Neural cell (in vitro differentiated cells): ENCODE measurements around the gene TCTA. TPM values are rescaled to one million over a fixed set of nuclear protein-coding genes. Genes with fewer than 3 reads are reported as not detected.

ENCODE experiments used
- H2AFZ ChIP-seq: fragments of 200-600, 300-800 bp; sonication (generic), shearing (Covaris generic); 2 replicates; pipeline ENCODE4 v1.6.0; 2014; ENCODE audit warnings: low read depth, mild to moderate bottlenecking, antibody characterized with exemption, low read length, moderate library complexity
- H3F3A ChIP-seq: fragments of 200-600 bp; shearing (Covaris generic); 2 replicates; pipeline ENCODE4 v1.6.1; 2016; ENCODE audit warnings: mild to moderate bottlenecking, moderate library complexity, mixed read lengths, antibody characterized with exemption, low read length; ENCODE audit not compliant: insufficient read depth, poor library complexity, severe bottlenecking
- H3K27ac ChIP-seq: fragments of 200-600, 300-800 bp; sonication (generic), shearing (Covaris generic); 2 replicates; pipeline ENCODE4 v1.5.1; 2014; ENCODE audit warnings: mild to moderate bottlenecking, low read length, moderate library complexity
- H3K27me3 ChIP-seq: fragments of 300-800, 200-600 bp; sonication (generic), shearing (Covaris generic); 2 replicates; pipeline ENCODE4 v1.6.0; 2014; ENCODE audit warnings: mild to moderate bottlenecking, low read depth, low read length, moderate library complexity; ENCODE audit not compliant: insufficient read depth
- H3K36me3 ChIP-seq: fragments of 300-800, 200-600 bp; sonication (generic), shearing (Covaris generic); 2 replicates; pipeline ENCODE4 v1.5.1; 2014; ENCODE audit warnings: mild to moderate bottlenecking, antibody characterized with exemption, low read length, moderate library complexity; ENCODE audit not compliant: insufficient read depth
- H3K4me2 ChIP-seq: fragments of 300-800, 200-600 bp; sonication (generic), shearing (Covaris generic); 2 replicates; pipeline ENCODE4 v1.6.0; 2014; ENCODE audit warnings: mild to moderate bottlenecking, low read length
- H3K4me3 ChIP-seq: fragments of 300-800, 200-600 bp; sonication (generic), shearing (Covaris generic); 2 replicates; pipeline ENCODE4 v1.5.1; 2014; ENCODE audit warnings: mild to moderate bottlenecking, low read length, moderate library complexity
- H3K79me2 ChIP-seq: fragments of 200-600 bp; shearing (Covaris generic); replicated peaks from 2 replicates; pipeline ENCODE4 v1.6.0; 2014; ENCODE audit warnings: mild to moderate bottlenecking, low read length, moderate library complexity; ENCODE audit not compliant: insufficient read depth
- H3K9ac ChIP-seq: fragments of 300-800, 200-600 bp; sonication (generic), shearing (Covaris generic); 2 replicates; pipeline ENCODE4 v1.6.1; 2016; ENCODE audit warnings: mild to moderate bottlenecking, low read length, mixed read lengths
- H3K9me2 ChIP-seq: fragments of 200-600 bp; shearing (Covaris generic); 2 replicates; pipeline ENCODE4 v1.6.1; 2016; ENCODE audit warnings: mild to moderate bottlenecking, low read length, mixed read lengths; ENCODE audit not compliant: insufficient read depth
- H3K9me3 ChIP-seq: fragments of 200-600, 300-800 bp; sonication (generic), shearing (Covaris generic); 2 replicates; pipeline ENCODE4 v1.6.1; 2016; ENCODE audit warnings: mild to moderate bottlenecking, mixed run types, low read length, moderate library complexity, mixed read lengths
- H4K20me1 ChIP-seq: fragments of 200-600 bp; shearing (Covaris generic); 2 replicates; pipeline ENCODE4 v1.6.1; 2016; ENCODE audit warnings: mild to moderate bottlenecking, mixed run types; ENCODE audit not compliant: insufficient read depth
- CTCF ChIP-seq: fragments of 450-650 bp; IDR thresholded peaks from 2 replicates; pipeline ENCODE4 v1.5.1; 2014; ENCODE audit warnings: antibody characterized with exemption, mild to moderate bottlenecking, moderate library complexity; ENCODE audit not compliant: poor library complexity, severe bottlenecking
- EP300 ChIP-seq: fragments of 450-650 bp; conservative IDR thresholded peaks from 2 replicates; pipeline ENCODE4 v1.6.1; 2014; ENCODE audit warnings: antibody characterized with exemption, mild to moderate bottlenecking, moderate library complexity; ENCODE audit not compliant: poor library complexity, severe bottlenecking
- EZH2 ChIP-seq: fragments of 200-600, 300-800 bp; shearing (Covaris generic), sonication (generic); IDR thresholded peaks from 2 replicates; pipeline ENCODE4 v1.6.1; 2014; ENCODE audit warnings: antibody characterized with exemption, low read length, borderline replicate concordance, mild to moderate bottlenecking; ENCODE audit not compliant: insufficient read depth, poor library complexity, severe bottlenecking
- MXI1 ChIP-seq: fragments of 450-650 bp; conservative IDR thresholded peaks from 2 replicates; pipeline ENCODE4 v1.6.1; 2014; ENCODE audit warnings: antibody characterized with exemption, mild to moderate bottlenecking; ENCODE audit not compliant: poor library complexity, severe bottlenecking
- POLR2AphosphoS5 ChIP-seq: IDR thresholded peaks from 2 replicates; pipeline ENCODE4 v1.6.1; 2012
- RAD21 ChIP-seq: fragments of 450-650 bp; conservative IDR thresholded peaks from 2 replicates; pipeline ENCODE4 v1.6.1; 2014; ENCODE audit warnings: antibody characterized with exemption, mild to moderate bottlenecking, moderate library complexity
- REST ChIP-seq: IDR thresholded peaks from 2 replicates; pipeline ENCODE4 v1.6.1; 2012; ENCODE audit warnings: borderline replicate concordance
- SMC3 ChIP-seq: fragments of 450-650 bp; conservative IDR thresholded peaks from 2 replicates; pipeline ENCODE4 v1.6.1; 2014; ENCODE audit warnings: antibody characterized with exemption, mild to moderate bottlenecking, moderate library complexity; ENCODE audit not compliant: poor library complexity
- TAF1 ChIP-seq: IDR thresholded peaks from 2 replicates; pipeline ENCODE4 v1.6.1; 2012; ENCODE audit warnings: low read depth
- polyA minus RNA-seq: library from RNA; depleted of rRNA, polyadenylated mRNA; stranded (reverse); fragments of >200 nt; gene quantifications from 2 replicates; pipeline ENCODE4 v1.2.3, GENCODE V29; 2014
- polyA plus RNA-seq: library from polyadenylated mRNA; depleted of rRNA; stranded (reverse); fragments of >200 nt; gene quantifications from 2 replicates; pipeline ENCODE4 v1.2.3, GENCODE V29; 2014

The TCTA gene
- 17.1 and 23.5 TPM in 2 replicates for polyA plus RNA-seq
- 10.7 and 12.2 TPM in 2 replicates for polyA minus RNA-seq

- H3K9me3 ChIP-seq, result no peaks in the 10 kb centered on the region
- peak within 1 kb of the TSS; percentile 78 for H2AFZ ChIP-seq
- no peaks in the 10 kb centered on the region for H3F3A ChIP-seq
- H3K36me3 ChIP-seq, result no peaks in the 10 kb centered on the region
- H3K9ac ChIP-seq, result peak within 1 kb of the TSS; percentile 85
- H3K27ac ChIP-seq, result peak within 1 kb of the TSS; percentile 84
- H3K4me3 ChIP-seq, result peak within 1 kb of the TSS; percentile 73
- H3K79me2 ChIP-seq, result peaks cover 43% of the 10 kb centered on the region
- no peaks in the 10 kb centered on the region for H3K9me2 ChIP-seq
- peak within 1 kb of the TSS; percentile 75 for H3K4me2 ChIP-seq
- H3K27me3 ChIP-seq, result no peaks in the 10 kb centered on the region
- peaks cover 7% of the 10 kb centered on the region for H4K20me1 ChIP-seq
- peak; percentile 20 for TF ChIP-seq EP300
- peak; percentile 77 for TF ChIP-seq MXI1
- peak; percentile 90 for TF ChIP-seq POLR2AphosphoS5
- no peak for TF ChIP-seq EZH2
Measured at GRCh38 chr3:49411968-49412631, at the start of gene TCTA, which contains the start of gene RHOA. Gene TCTA, plus strand, starts transcription at chr3:49412423. Its CDS starts 4 bp downstream, at chr3:49412427. Gene RHOA, minus strand, starts transcription at chr3:49411976. Its CDS starts 36,387 bp downstream, at chr3:49375589.

DNA sequence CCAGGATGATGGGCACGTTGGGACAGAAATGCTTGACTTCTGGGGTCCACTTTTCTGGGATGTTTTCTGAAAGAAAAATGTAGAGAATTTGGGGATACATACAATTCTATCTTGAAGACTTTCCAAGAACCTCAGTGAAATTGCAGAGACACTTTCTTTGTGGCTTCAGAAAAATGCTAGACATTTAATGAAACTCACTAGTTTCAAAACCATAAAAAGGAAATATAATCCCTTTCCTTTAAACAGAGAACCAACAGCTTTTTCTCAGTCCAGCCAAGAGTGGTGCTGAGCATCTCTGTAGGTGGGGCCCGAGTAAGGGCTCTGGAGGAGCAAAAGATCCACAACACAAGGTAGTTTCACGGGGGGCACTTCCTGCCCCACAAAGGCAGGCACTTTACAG, 49.7 kb upstream of the TCTA start:
- H3K4me2 ChIP-seq, result no peak overlapping the region
- no peak overlapping the region for H3K27ac ChIP-seq
- H3K9ac ChIP-seq, result no peak overlapping the region
- no peaks in the 10 kb centered on the region for H3K36me3 ChIP-seq
- H2AFZ ChIP-seq, result no peak overlapping the region
- H3K9me2 ChIP-seq, result no peaks in the 10 kb centered on the region
- no peaks in the 10 kb centered on the region for H3F3A ChIP-seq
- H4K20me1 ChIP-seq, result no peaks in the 10 kb centered on the region
- H3K27me3 ChIP-seq, result no peaks in the 10 kb centered on the region
- H3K79me2 ChIP-seq, result no peaks in the 10 kb centered on the region
- no peak overlapping the region for H3K4me3 ChIP-seq
- TF ChIP-seq POLR2AphosphoS5, result no peak
- TF ChIP-seq EP300, result no peak
- no peak for TF ChIP-seq REST
- TF ChIP-seq RAD21, result no peak
- no peak for TF ChIP-seq EZH2
- no peak for TF ChIP-seq CTCF
- TF ChIP-seq TAF1, result no peak
- no peak for TF ChIP-seq MXI1
- no peak for TF ChIP-seq SMC3
- H3K9me3 ChIP-seq, result no peaks in the 10 kb centered on the region
